Stimulated activated CD4-positive, alpha-beta T cell treated with anti-CD3 and anti-CD28 coated beads, TNF-alpha, amount 100 ng/mL, for 48 hours (primary cell): Measurements from ENCODE around the gene OIP5.
"Not testable (repeated sequence)": the region's sequence is repeated elsewhere in the genome, so short reads cannot be mapped to it uniquely, and the experiment has no call there.

Experiments
- DNase-seq, 3 donors: peaks; one replicate each; pipeline ENCODE4 v3.0.0-alpha.2; 2020; ENCODE audit warnings: low read depth in 3 of 3

OIP5 gene

GRCh38 chr15:41301587-41301986, 30.8 kb downstream of the OIP5 start:
- DNase-seq = no peak

- DNase-seq = not testable (repeated sequence)
Observed at GRCh38 chr15:41301139-41301538, 31.3 kb downstream of the OIP5 start.

GRCh38 chr15:41292521-41292920, 39.9 kb downstream of the OIP5 start:
- DNase-seq = no peak

- DNase-seq = no peak
Observed at GRCh38 chr15:41291065-41291631, 41.2 kb downstream of the OIP5 start.

- no peak for DNase-seq
Observed at GRCh38 chr15:41289953-41290352, 42.4 kb downstream of the OIP5 start.

GRCh38 chr15:41288464-41288863, 43.9 kb downstream of the OIP5 start:
- no peak for DNase-seq

GRCh38 chr15:41286665-41287333, 45.6 kb downstream of the OIP5 start:
- no peak for DNase-seq

- DNase-seq = peak in 1 of 3 donors; percentile 1
Observed at GRCh38 chr15:41285285-41285684, 47.1 kb downstream of the OIP5 start.

GRCh38 chr15:41284427-41285177, 47.8 kb downstream of the OIP5 start:
- DNase-seq = peak in 1 of 3 donors; percentile 2

- peak; percentile 95 to 98 (median 97) for DNase-seq
Observed at GRCh38 chr15:41283653-41284426, 48.6 kb downstream of the OIP5 start.

GRCh38 chr15:41282980-41283652, 49.3 kb downstream of the OIP5 start:
- DNase-seq = not testable (repeated sequence)

- DNase-seq = not testable (repeated sequence)
Observed at GRCh38 chr15:41282436-41282835, 50.0 kb downstream of the OIP5 start.

GRCh38 chr15:41281236-41281635, 51.2 kb downstream of the OIP5 start:
- DNase-seq = no peak

- DNase-seq = no peak
Observed at GRCh38 chr15:41279535-41280283, 52.7 kb downstream of the OIP5 start.

GRCh38 chr15:41278319-41278718, 54.1 kb downstream of the OIP5 start:
- no peak for DNase-seq

GRCh38 chr15:41276831-41277230, 55.6 kb downstream of the OIP5 start:
- no peak for DNase-seq

- DNase-seq = no peak
Observed at GRCh38 chr15:41269887-41270286, 62.5 kb downstream of the OIP5 start.

GRCh38 chr15:41263891-41264351, 68.5 kb downstream of the OIP5 start:
- no peak for DNase-seq

- no peak for DNase-seq
Observed at GRCh38 chr15:41262571-41262970, 69.8 kb downstream of the OIP5 start.

GRCh38 chr15:41260924-41261323, 71.5 kb downstream of the OIP5 start:
- DNase-seq = not testable (repeated sequence)
